Fibroblast of mammary gland (primary cell): ENCODE measurements around the gene OSBPL9.

ENCODE experiments used
- DNase-seq: peaks from one replicate; pipeline ENCODE4 v3.0.0-alpha.2; 2010; ENCODE audit warnings: low read depth
- H3K4me3 ChIP-seq: 2 replicates; pipeline ENCODE4 v1.5.1; 2011; ENCODE audit warnings: low read depth, mild to moderate bottlenecking, low read length, moderate library complexity; ENCODE audit not compliant: control insufficient read depth
- CTCF ChIP-seq: conservative IDR thresholded peaks from 2 replicates; pipeline ENCODE4 v1.5.1; 2011; ENCODE audit warnings: low read depth, low read length, inconsistent platforms; ENCODE audit not compliant: control insufficient read depth, insufficient read depth

OSBPL9 gene

DNA sequence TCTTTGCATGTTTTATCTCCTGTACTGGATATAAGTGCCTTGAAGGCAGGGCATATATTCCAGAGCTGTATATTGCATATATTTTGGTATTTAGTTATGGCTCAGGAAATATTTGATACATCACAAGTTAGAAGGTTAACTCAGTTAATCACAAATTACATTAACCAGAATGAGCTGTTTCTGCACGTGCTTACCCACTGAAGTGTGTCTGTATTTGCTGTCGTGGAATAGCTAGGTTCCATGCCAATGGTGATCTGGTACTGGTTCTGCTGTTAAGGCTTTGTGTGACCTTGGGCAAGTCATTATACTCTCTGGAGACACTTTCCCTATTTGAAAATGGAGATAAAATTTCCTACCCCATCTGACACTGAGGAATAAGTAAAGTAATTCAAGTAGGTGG lies 50.7 kb downstream of the OSBPL9 start:
- TF ChIP-seq CTCF = no peak

DNA sequence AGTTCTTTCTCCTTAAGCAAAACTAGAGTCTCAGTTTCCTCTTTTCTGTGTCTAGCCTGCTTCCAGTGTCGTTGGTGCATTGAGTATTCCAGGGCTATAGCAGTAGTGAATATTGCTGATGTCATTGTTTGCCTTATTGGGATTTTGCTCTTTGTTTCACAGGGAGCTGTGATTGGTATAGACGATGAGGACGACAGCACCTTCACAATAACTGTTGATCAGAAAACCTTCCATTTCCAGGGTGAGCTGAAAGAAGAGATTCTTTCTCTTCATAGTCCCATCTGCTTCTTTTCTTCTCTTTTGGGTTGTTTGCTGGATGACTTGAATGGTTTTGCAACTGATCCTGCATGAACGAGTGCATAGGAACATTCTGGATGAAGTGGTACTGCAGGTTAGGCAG lies 52.4 kb downstream of the OSBPL9 start:
- TF ChIP-seq CTCF = no peak
- no peak overlapping the region for H3K4me3 ChIP-seq
- DNase-seq = no peak

More for the DNA sequence above, 50.7 kb downstream of the OSBPL9 start:
- H3K4me3 ChIP-seq = no peak overlapping the region
- no peak for DNase-seq

DNA sequence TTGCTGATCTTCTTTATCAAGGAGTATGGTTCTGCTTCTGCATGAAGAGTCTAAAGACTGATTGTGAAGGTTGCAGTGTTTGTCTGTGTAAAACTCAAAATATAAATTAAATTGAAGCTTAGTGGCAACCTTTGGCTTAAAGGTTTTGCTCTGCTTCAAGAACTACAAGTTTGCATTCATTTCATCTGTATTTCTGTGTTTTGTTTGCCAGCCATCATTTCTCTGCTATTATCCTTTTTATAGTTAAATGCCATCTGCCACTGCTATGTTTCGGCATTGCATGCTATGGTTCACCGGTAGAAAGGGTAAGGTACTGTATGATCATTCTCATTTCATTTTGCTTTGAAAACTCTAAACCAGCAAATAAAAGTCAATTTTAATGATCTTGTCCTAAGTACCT lies 52.9 kb downstream of the OSBPL9 start:
- no peak for TF ChIP-seq CTCF
- no peak for DNase-seq
- no peak overlapping the region for H3K4me3 ChIP-seq

- DNase-seq = peak; percentile 72
- no peak overlapping the region for H3K4me3 ChIP-seq
- no peak for TF ChIP-seq CTCF
Measured at GRCh38 chr1:51671527-51672325, 54.8 kb downstream of the OSBPL9 start.

DNA sequence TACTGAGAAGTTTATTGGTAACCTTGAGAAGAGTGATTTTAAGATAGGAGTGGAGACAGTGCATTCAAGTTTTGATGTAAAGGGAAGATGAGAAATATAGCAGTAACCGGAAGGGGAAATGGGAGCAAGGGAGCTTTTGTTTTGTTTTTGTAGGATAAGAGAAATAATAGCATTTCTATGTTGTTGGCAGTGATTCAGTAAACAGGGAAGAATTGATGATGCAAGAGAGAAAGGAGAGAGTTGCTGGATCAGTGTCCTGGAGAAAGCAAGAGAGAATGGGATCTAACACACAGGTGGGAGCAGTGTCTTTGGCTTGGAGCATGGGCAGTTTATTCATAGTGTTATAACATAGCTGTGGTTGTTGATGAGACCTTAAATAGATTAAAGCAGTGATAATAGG lies 56.4 kb downstream of the OSBPL9 start:
- H3K4me3 ChIP-seq = no peak overlapping the region
- no peak for DNase-seq
- TF ChIP-seq CTCF = no peak

DNA sequence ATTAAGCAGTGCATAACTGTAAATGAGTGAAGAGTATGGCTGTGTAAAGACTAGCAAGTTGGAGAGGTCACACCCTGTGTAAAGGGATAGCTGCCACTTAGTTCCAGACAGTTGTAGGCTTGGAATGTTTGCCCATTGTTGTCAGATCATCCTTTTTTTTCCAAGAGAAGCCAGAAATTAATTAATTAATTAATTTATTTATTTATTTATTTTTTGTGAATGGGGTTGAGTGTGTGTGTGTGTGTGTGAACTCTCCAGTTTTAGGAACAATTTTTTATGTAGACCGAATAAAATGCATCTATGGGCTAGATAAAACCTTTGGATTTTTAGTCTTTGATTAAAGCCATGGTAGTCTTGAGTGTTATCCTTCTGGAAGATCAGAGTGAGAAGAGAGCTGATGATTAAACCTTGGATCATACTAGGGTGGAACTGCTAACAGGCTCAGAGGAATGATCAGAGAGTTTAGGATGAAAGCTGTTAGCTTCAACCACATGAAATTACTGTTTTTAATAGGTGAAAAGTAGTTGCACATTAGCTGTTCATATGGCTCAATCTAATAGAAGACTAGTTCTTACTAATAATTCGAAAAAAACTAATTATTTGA lies 58.4 kb downstream of the OSBPL9 start:
- peak; percentile 40 for DNase-seq
- H3K4me3 ChIP-seq = no peak overlapping the region
- no peak for TF ChIP-seq CTCF
